ENCODE results near the gene TENM4.

DNA sequence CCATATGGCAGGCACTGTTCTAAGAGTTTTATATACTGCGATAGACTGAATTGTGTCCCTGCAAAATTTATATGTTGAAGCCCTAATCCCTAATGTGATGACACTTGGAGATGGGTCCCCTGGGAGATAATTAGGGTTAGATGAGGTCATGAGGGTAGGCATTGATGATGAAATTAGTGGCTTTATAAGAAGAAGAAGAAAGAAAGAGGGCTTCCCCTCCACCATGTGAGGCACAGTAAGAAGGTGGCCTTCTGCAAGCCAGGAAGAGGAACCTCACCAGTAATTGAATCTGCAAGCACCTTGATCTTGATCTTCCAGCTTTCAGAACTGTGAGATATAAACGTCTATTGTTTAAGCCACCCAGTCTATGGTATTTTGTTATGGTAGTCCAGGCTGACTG lies 46.6 kb upstream of the TENM4 start:
- TF ChIP-seq SNAI2 (CRISPR knock-in tag; IDR thresholded peaks at IDR 0.05) (no peak), ZFP3 (CRISPR knock-in tag; IDR thresholded peaks at IDR 0.05) (no peak), ESRRG (CRISPR knock-in tag; IDR thresholded peaks at IDR 0.05) (no peak), ARNTL (CRISPR knock-in tag; IDR thresholded peaks at IDR 0.05; ENCODE audit: borderline replicate concordance, low read depth) (no peak), RARB (CRISPR knock-in tag; IDR thresholded peaks at IDR 0.05) (no peak), ISL1 (CRISPR knock-in tag; IDR thresholded peaks at IDR 0.05) (no peak)
- TF ChIP-seq, protein P1, sequence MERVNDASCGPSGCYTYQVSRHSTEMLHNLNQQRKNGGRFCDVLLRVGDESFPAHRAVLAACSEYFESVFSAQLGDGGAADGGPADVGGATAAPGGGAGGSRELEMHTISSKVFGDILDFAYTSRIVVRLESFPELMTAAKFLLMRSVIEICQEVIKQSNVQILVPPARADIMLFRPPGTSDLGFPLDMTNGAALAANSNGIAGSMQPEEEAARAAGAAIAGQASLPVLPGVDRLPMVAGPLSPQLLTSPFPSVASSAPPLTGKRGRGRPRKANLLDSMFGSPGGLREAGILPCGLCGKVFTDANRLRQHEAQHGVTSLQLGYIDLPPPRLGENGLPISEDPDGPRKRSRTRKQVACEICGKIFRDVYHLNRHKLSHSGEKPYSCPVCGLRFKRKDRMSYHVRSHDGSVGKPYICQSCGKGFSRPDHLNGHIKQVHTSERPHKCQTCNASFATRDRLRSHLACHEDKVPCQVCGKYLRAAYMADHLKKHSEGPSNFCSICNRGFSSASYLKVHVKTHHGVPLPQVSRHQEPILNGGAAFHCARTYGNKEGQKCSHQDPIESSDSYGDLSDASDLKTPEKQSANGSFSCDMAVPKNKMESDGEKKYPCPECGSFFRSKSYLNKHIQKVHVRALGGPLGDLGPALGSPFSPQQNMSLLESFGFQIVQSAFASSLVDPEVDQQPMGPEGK (CRISPR knock-in tag; IDR thresholded peaks at IDR 0.05; ENCODE audit: borderline replicate concordance): no peak
- TF ChIP-seq, protein P2, sequence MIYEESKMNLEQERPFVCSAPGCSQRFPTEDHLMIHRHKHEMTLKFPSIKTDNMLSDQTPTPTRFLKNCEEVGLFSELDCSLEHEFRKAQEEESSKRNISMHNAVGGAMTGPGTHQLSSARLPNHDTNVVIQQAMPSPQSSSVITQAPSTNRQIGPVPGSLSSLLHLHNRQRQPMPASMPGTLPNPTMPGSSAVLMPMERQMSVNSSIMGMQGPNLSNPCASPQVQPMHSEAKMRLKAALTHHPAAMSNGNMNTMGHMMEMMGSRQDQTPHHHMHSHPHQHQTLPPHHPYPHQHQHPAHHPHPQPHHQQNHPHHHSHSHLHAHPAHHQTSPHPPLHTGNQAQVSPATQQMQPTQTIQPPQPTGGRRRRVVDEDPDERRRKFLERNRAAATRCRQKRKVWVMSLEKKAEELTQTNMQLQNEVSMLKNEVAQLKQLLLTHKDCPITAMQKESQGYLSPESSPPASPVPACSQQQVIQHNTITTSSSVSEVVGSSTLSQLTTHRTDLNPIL (CRISPR knock-in tag; IDR thresholded peaks at IDR 0.05; ENCODE audit: low read depth): no peak
